ENCODE measurements around the gene TMEM170B.

- TF ChIP-seq, protein P1, sequence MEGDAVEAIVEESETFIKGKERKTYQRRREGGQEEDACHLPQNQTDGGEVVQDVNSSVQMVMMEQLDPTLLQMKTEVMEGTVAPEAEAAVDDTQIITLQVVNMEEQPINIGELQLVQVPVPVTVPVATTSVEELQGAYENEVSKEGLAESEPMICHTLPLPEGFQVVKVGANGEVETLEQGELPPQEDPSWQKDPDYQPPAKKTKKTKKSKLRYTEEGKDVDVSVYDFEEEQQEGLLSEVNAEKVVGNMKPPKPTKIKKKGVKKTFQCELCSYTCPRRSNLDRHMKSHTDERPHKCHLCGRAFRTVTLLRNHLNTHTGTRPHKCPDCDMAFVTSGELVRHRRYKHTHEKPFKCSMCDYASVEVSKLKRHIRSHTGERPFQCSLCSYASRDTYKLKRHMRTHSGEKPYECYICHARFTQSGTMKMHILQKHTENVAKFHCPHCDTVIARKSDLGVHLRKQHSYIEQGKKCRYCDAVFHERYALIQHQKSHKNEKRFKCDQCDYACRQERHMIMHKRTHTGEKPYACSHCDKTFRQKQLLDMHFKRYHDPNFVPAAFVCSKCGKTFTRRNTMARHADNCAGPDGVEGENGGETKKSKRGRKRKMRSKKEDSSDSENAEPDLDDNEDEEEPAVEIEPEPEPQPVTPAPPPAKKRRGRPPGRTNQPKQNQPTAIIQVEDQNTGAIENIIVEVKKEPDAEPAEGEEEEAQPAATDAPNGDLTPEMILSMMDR (conservative IDR thresholded peaks at IDR 0.05 in 1 of 2, IDR thresholded peaks at IDR 0.05 in 1 of 2; ENCODE audit: low read depth in 1 of 2, low read length in 2 of 2) = peak; percentile 97 to 99
- no peak for TF ChIP-seq EZH2 (IDR thresholded peaks at IDR 0.05; ENCODE audit: low read length, missing control alignments)
Observed at GRCh38 chr6:11575408-11576033, 38.0 kb downstream of the TMEM170B start.
